Dendritic cell treated with granulocyte-macrophage colony-stimulating factor and Interleukin-4, amounts not matched to agents 40 ng/mL and 50 ng/mL, for 4 days (primary cell): ENCODE results near the gene PYGO2.

ENCODE experiments used
- H3K27ac Mint-ChIP-seq: one replicate; pipeline ENCODE4 v1.8.0; 2022; ENCODE audit warnings: mild to moderate bottlenecking, mixed read lengths
- H3K27me3 Mint-ChIP-seq: one replicate; pipeline ENCODE4 v1.8.0; 2022; ENCODE audit warnings: mild to moderate bottlenecking, mixed read lengths
- H3K36me3 Mint-ChIP-seq: one replicate; pipeline ENCODE4 v1.8.0; 2022; ENCODE audit warnings: low read depth, mixed read lengths
- H3K4me1 Mint-ChIP-seq: one replicate; pipeline ENCODE4 v1.8.0; 2022; ENCODE audit warnings: low read depth, mixed read lengths
- H3K4me3 Mint-ChIP-seq: one replicate; pipeline ENCODE4 v1.8.0; 2022; ENCODE audit warnings: mild to moderate bottlenecking, moderate library complexity, mixed read lengths
- H3K9me3 Mint-ChIP-seq: one replicate; pipeline ENCODE4 v1.8.0; 2022; ENCODE audit warnings: mixed read lengths
- intact Hi-C: fragments of 100-400 bp; cut with micrococcal nuclease; formaldehyde crosslinking; loops from one replicate; pipeline ENCODE4 v1.15.0; 2022

Gene PYGO2, protein sequence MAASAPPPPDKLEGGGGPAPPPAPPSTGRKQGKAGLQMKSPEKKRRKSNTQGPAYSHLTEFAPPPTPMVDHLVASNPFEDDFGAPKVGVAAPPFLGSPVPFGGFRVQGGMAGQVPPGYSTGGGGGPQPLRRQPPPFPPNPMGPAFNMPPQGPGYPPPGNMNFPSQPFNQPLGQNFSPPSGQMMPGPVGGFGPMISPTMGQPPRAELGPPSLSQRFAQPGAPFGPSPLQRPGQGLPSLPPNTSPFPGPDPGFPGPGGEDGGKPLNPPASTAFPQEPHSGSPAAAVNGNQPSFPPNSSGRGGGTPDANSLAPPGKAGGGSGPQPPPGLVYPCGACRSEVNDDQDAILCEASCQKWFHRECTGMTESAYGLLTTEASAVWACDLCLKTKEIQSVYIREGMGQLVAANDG

DNA sequence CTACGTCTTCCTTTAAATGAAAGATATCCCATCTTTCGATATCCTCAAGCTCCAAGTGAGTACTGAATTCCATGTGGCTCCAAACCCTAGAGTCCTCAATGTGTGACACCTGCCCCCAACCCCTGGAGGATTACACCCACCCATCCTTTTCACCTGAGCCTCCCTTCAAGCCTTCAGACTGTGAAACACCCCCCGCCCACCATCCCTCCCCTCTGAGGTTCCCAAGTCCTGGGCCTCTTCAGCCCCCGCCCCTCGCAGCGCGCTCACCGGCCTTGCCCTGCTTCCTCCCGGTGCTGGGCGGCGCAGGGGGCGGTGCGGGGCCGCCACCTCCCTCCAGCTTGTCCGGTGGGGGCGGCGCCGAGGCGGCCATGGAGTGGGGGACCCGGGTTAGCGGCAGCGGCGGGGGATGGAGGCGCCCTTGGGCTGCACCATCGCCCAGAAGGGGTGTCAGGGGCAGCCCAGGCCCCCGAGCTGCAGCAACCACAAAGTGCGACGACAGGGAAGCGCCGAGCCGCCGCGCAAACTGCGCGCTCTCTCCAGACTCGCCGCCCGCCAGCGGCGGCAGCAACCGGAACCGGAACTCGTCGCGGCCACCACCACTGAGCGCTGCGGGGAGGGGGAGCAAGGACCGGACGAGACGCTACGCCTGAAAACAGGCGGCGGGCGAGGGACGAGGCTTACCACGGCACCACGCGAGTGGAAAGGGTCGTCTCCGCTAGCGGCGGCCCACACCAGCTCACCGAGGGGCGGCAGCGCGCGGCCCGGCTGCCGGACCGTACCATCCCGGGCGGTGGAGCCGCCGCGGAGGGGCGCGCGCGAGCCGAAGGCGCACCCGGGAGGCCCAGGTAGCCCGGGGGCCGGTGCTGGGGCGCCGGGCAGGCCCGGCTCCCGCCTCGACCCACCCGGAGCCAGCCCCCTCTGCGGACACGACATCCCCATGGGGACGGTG lies at the start of gene PYGO2:
PYGO2 (minus strand) TSS at position 576 of the 949 bp plus-strand sequence; CDS start at position 370, 206 bp downstream.
- H3K27me3 Mint-ChIP-seq = no peaks in the 10 kb centered on the region
- intact Hi-C loops = loop anchor here (5.0 to 10.0 kb wide), 2 partner anchors 36 to 123 kb away; no protein-coding TSS in a partner anchor

DNA sequence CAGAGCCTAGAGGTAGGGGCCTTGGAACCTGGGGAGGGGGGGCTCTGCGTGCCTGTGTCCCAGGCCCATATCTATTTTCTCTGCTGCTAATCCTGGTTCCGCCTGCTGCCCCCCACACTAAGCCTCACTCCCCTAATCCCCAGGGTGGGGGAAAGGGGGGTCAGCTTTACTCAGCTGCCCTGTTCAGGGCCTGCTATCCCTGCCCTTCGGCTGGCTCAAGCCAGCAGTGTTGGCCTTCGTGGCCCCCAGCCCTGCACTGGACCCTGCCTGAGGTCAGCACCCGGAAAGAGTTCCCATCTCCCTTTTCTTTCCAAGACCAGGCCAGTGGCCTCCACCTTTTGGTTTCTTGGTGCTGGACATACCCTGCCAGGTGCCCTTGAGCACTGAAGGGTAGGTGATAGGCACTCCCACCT lies 49.4 kb upstream of the PYGO2 start:
- Mint-ChIP-seq H3K9me3 (no peaks in the 10 kb centered on the region), H3K4me1 (peaks cover 90% of the 10 kb centered on the region), H3K27ac (peak overlapping the region; percentile 100), H3K36me3 (peaks cover 89% of the 10 kb centered on the region), H3K27me3 (no peaks in the 10 kb centered on the region), H3K4me3 (peak overlapping the region; percentile 92)
- intact Hi-C loops = no loop called here

More for the DNA sequence above, at the start of gene PYGO2:
- peak within 1 kb of the TSS; percentile 87 for H3K4me3 Mint-ChIP-seq
- no peaks in the 10 kb centered on the region for H3K9me3 Mint-ChIP-seq
- peaks cover 68% of the 10 kb centered on the region for H3K36me3 Mint-ChIP-seq
- H3K27ac Mint-ChIP-seq = peak within 1 kb of the TSS; percentile 90
- peaks cover 63% of the 10 kb centered on the region for H3K4me1 Mint-ChIP-seq

DNA sequence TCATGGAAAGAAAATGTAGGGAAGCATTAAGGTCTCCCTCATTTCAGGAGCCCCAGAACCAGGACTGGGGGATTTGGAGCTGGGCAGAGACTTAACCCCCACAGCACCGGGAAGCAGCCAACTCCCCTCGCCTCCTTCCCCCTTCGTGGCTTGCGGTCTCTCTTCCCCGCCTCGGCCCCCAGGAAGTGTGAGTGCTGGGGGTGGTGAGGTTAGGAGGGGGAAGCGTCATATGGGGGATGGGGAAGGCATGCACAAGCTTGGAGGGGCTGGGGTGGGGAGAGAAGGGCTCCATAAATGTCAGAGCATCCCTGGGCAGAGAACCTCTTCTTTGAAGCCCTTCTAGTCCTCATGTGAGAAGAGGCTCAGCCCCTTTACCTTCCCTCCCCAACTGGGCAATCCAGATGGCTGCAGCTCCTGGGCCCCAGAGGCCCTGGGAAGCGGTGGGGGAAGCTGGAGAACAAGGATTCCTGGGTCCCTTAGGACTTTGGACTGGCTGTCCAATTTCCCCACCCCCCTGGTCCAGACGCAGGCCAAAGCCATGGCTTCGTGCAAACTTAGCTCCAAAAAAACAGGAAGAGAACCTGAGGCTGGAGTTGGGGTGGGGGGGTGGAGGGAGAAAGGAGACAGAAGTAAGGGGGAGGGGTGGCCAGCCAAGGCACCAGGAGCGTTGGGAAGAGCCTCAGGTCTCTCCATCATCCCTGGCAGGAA lies 48.8 kb upstream of the PYGO2 start:
- intact Hi-C loops = no loop called here
- H3K27ac Mint-ChIP-seq = peak overlapping the region; percentile 100
- H3K36me3 Mint-ChIP-seq = peaks cover 85% of the 10 kb centered on the region
- peak overlapping the region; percentile 92 for H3K4me3 Mint-ChIP-seq
- H3K27me3 Mint-ChIP-seq = no peaks in the 10 kb centered on the region
- no peaks in the 10 kb centered on the region for H3K9me3 Mint-ChIP-seq
- H3K4me1 Mint-ChIP-seq = peaks cover 90% of the 10 kb centered on the region

DNA sequence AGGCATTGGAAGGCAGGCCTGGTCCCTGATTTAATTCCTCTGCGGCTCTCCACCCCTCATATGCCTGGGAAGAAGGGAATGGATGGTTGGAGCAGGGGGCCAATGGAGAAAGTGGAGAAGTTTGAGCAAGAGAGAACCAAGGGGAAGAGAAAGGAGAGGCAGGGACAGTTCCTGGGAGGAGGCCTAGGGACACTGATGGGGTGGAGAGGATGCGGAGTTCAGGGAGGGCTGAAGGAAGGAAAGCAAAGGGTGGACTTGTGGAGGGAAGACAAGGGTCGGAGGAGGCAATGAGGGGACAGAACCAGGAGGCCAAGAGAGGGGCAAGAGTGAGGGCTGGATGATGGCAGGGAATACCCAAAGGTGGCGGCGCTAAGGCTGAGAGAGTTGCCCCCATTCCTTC lies 48.2 kb upstream of the PYGO2 start:
- H3K9me3 Mint-ChIP-seq = no peaks in the 10 kb centered on the region
- H3K27ac Mint-ChIP-seq = peak overlapping the region; percentile 100
- H3K27me3 Mint-ChIP-seq = no peaks in the 10 kb centered on the region
- H3K4me1 Mint-ChIP-seq = peaks cover 92% of the 10 kb centered on the region
- H3K36me3 Mint-ChIP-seq = peaks cover 79% of the 10 kb centered on the region
- intact Hi-C loops = loop anchor here (5.0 kb wide), 1 partner anchor 37 kb away; the partner anchor contains the start of genes CKS1B and SHC1
- peak overlapping the region; percentile 92 for H3K4me3 Mint-ChIP-seq

DNA sequence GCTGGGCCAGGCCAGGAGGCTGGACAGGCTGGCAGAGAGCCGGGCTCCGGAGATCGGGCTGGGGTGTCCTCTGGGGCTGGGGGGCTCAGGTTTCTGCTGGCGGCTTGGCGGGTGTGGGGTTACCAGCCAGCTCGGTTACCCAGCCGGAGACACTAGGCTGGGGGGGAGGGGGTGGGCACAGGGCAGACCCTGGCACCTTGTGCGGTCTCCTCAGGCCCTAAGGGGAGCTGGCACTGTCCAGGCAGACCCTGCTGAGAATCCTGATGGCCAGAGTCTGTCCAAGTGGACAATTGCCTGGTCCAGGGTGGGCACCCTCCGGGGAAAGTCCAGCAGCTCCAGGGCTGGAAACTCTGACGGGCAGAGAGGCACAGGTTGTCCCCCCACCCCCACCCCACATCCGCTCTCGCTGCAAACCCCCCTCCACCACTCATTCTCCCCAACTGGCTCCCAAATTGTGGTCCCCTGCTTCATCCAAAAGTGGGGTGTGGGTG lies 47.7 kb upstream of the PYGO2 start:
- Mint-ChIP-seq H3K9me3 (no peaks in the 10 kb centered on the region), H3K4me1 (peaks cover 96% of the 10 kb centered on the region), H3K4me3 (peak overlapping the region; percentile 92), H3K27me3 (no peaks in the 10 kb centered on the region), H3K27ac (peak overlapping the region; percentile 100), H3K36me3 (peaks cover 77% of the 10 kb centered on the region)
- intact Hi-C loops = loop anchor here (5.0 kb wide), 1 partner anchor 37 kb away; the partner anchor contains the start of genes CKS1B and SHC1

DNA sequence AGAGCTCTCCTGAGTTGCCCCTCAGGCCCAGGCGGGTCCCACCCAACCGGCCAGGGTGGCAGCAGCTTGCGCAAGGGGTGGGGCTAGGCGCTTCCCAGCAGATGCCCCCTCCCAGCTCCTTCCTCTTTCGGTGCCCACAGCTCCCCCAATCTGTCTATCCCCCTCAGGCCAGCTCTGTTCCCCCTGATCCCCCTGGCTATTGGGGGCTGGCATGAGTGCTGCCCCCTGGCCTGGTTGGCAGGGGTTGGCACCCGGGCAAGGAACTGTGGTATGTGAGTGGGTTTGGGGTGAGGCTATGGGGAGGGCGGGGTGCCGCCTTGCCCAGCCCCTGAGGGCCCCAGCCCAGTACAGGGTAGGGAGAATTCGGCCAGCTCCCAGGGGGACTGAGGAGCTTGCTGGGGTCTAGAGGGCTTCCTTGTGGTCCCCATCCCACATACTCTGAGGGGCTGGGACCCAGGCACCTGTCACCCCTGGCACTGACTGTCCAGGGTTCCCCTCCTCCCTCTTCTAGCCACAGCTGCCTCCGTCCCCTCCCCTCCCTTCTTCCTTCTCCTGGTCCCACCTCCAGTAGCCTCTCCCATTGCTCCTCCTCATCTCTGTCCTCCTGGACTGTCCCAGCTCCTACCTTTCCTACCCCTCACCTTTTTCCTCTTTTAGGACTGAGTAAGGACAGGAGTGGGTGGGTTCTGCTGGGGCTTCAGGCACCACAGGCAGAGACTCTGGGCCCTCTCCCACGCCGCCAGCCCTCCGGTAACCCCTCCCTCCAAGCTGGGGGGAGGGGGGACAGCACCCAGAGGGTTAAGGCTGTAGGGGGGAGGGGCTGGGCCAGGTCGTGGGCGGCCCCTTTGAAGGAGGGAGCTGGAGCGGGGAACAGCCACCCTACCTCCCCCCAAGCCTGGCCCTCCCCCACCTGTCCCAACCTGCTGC lies 46.7 kb upstream of the PYGO2 start:
- H3K27ac Mint-ChIP-seq = peak overlapping the region; percentile 100
- intact Hi-C loops = loop anchor here (5.0 kb wide), 1 partner anchor 36 kb away; the partner anchor contains the start of genes CKS1B and SHC1
- peaks cover 94% of the 10 kb centered on the region for H3K4me1 Mint-ChIP-seq
- peak overlapping the region; percentile 92 for H3K4me3 Mint-ChIP-seq
- no peaks in the 10 kb centered on the region for H3K9me3 Mint-ChIP-seq
- H3K27me3 Mint-ChIP-seq = no peaks in the 10 kb centered on the region
- peaks cover 77% of the 10 kb centered on the region for H3K36me3 Mint-ChIP-seq

DNA sequence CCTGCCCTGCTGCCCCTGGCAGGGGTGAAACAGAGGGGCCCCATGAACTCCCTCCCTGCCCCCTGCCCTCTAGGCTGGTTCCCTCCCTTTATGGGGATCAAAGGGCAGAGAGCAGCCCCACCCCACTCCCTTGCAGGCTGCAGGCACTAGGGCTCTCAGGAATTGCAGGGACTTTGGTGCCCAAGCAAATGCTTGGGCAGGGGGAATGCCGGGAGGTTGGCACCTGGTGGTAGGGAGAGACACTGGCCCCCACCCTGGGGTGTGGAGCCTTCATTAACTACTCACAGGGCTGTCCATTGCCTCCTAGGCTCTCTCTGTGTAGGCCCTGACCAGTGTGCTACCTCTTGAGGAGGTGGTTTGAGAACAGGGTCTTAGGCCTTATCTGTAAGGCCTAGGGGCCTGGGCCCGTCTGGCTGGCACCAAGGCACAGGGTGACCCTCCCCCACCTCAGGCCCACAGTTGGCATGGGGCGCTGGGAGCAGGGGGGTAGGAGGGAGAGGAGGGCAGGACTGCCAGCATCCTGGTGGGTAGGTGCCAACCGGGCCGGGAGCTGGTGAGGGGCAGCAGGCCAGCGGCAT lies 45.8 kb upstream of the PYGO2 start:
- Mint-ChIP-seq H3K27me3 (no peaks in the 10 kb centered on the region), H3K4me3 (peak overlapping the region; percentile 92), H3K9me3 (no peaks in the 10 kb centered on the region), H3K4me1 (peaks cover 85% of the 10 kb centered on the region), H3K36me3 (peaks cover 76% of the 10 kb centered on the region), H3K27ac (peak overlapping the region; percentile 100)
- intact Hi-C loops = loop anchor here (5.0 kb wide), 1 partner anchor 35 kb away; the partner anchor contains the start of genes CKS1B and SHC1

DNA sequence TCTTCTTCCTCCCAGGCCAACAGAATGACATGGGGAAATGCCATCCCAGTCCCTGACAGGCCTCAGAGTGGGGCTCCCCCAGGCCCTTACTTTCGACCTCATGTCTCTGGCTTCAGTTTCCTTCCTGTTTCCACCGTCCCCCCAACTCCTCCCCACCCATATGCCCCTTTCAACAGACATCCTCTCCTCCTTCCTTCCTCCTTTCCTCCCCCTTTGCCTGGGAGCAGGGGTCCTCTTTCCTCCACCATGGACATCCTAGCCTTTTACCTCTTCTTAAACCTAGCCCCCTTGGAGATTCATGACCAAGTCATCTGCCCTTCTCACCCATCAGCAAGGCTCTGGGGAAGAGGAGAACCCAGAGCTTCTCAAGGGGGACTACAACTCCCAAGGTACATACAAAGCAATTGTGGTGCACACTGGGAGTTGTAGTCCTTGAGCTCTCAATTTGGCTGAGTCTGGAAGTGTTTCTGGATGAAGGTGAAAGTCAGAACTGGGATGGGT lies 45.1 kb upstream of the PYGO2 start:
- Mint-ChIP-seq H3K36me3 (peaks cover 78% of the 10 kb centered on the region), H3K27ac (peak overlapping the region; percentile 100), H3K27me3 (no peaks in the 10 kb centered on the region), H3K4me1 (peaks cover 78% of the 10 kb centered on the region), H3K9me3 (no peaks in the 10 kb centered on the region), H3K4me3 (peak overlapping the region; percentile 61)
- intact Hi-C loops = loop anchor here (5.0 kb wide), 1 partner anchor 34 kb away; the partner anchor contains the start of genes CKS1B and SHC1

DNA sequence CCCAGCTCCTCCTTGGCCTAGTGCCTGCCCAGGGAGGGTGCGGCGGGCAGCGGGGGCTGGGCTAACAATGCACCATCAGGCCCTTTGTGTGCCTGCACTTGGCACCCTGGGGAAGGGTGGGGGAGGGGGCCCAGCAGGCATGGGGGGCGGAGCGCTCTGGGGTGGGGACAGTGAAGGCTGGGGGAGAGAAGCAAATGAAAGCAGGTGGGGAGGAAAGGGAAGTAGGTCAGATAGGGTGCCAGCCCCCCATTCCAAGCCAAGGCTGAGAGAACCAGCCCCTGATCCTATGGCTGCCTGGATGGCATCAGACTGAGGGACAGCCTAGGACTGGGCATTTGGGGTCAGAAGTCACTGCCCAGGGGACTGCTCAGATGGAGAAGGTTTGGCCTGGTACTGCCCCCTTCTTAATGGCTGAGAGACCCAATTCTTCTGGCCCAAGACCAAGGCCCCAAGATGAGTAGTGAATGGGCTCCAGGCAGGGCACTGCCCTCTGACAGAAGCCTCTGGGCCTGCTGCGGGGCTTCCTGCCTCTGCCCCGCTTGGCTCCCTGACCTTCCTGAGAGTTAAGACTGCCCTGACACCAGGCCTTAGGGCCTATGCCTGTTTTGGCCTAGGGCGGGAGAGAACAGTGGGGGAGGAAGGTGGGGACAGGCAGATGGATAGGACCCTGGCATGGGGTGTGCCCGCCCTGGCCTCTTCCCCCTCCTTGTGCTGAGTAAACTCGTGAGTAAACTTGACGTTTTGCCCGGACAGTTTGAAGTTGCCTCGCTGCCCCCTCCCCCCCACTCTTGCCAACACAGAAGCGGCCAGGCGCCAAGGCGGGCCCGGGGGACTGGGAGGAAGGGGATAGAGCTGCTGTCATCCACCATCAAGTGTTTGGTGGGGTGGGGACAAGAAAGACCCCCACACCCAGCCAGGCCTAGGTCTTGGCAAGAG lies 43.8 kb upstream of the PYGO2 start:
- Mint-ChIP-seq H3K4me1 (peaks cover 66% of the 10 kb centered on the region), H3K27ac (peak overlapping the region; percentile 100), H3K27me3 (no peaks in the 10 kb centered on the region), H3K4me3 (peak overlapping the region; percentile 96), H3K36me3 (peaks cover 73% of the 10 kb centered on the region), H3K9me3 (no peaks in the 10 kb centered on the region)
- intact Hi-C loops = loop anchor here (5.0 kb wide), 1 partner anchor 33 kb away; the partner anchor contains the start of genes CKS1B and SHC1

DNA sequence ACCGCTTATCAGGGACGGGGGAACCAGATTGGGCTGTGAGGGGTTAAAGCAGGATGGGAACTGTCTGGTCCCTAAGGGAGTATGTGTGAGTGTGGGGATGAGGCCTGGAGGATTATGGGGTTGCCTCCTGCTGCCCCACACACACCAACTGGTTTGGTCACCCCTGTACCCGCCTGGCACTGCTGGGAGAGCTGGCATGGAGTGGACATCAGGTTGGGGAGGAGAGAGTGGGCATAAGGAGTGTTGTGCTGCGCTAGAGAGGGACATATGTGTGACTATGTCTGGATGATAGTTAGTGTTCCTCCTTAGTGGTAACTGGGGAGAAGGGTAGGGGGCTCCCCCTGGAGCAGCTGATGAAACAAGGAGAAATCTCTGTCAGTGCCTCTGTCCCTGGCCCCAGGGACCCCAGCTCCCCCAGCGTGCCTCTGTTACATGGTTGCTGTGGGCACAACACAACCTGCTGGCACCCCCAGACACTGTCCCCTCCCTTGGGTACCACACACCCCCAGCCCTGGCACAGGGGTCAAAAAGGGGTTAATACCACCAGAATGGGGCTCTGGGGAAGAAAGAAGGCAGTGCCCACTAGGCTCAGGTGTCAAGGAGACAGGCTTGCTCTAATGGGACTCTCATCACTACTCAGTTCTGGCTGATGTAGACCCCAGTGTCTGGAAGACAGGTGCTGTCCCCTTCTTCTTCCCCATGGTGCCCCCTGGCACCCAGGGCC lies 42.9 kb upstream of the PYGO2 start:
- H3K9me3 Mint-ChIP-seq = no peaks in the 10 kb centered on the region
- intact Hi-C loops = loop anchor here (5.0 kb wide), 1 partner anchor 32 kb away; the partner anchor contains the start of genes CKS1B and SHC1
- H3K36me3 Mint-ChIP-seq = peaks cover 68% of the 10 kb centered on the region
- peaks cover 66% of the 10 kb centered on the region for H3K4me1 Mint-ChIP-seq
- peak overlapping the region; percentile 100 for H3K27ac Mint-ChIP-seq
- H3K4me3 Mint-ChIP-seq = peak overlapping the region; percentile 96
- H3K27me3 Mint-ChIP-seq = no peaks in the 10 kb centered on the region
